Measurements from ENCODE around the gene LIPA.
"Not testable (repeated sequence)": the region's sequence is repeated elsewhere in the genome, so short reads cannot be mapped to it uniquely, and the experiment has no call there.

Gene LIPA

GRCh38 chr10:89207181-89207800, 44.3 kb downstream of the LIPA start, which contains the start of gene CH25H:
Gene CH25H (minus strand): TSS chr10:89207317. CDS start chr10:89207292, 25 bp downstream.
- no peak for DNase-seq

- DNase-seq: no peak
Observed at GRCh38 chr10:89206402-89207180, 45.0 kb downstream of the LIPA start.

- no peak for DNase-seq
Observed at GRCh38 chr10:89204621-89205185, 46.9 kb downstream of the LIPA start.

- no peak for DNase-seq
Observed at GRCh38 chr10:89203237-89203636, 48.3 kb downstream of the LIPA start.

GRCh38 chr10:89202033-89202425, 49.5 kb downstream of the LIPA start:
- DNase-seq: no peak

GRCh38 chr10:89201345-89202032, 50.1 kb downstream of the LIPA start:
- no peak for DNase-seq

GRCh38 chr10:89197473-89197872, 54.1 kb downstream of the LIPA start:
- DNase-seq: no peak

- not testable (repeated sequence) for DNase-seq
Observed at GRCh38 chr10:89191301-89191700, 60.3 kb downstream of the LIPA start.

GRCh38 chr10:89189211-89189734, 62.3 kb downstream of the LIPA start:
- DNase-seq: no peak

- DNase-seq: no peak
Observed at GRCh38 chr10:89185658-89186057, 65.9 kb downstream of the LIPA start.

GRCh38 chr10:89184638-89185037, 66.9 kb downstream of the LIPA start:
- no peak for DNase-seq

GRCh38 chr10:89183571-89183970, 68.0 kb downstream of the LIPA start:
- no peak for DNase-seq

GRCh38 chr10:89182894-89183293, 68.7 kb downstream of the LIPA start:
- DNase-seq: no peak

- no peak for DNase-seq
Observed at GRCh38 chr10:89175816-89176215, 75.8 kb downstream of the LIPA start.

GRCh38 chr10:89173075-89173474, 78.5 kb downstream of the LIPA start:
- DNase-seq: no peak

- DNase-seq: no peak
Observed at GRCh38 chr10:89171996-89172395, 79.6 kb downstream of the LIPA start.

- no peak for DNase-seq
Observed at GRCh38 chr10:89171263-89171872, 80.2 kb downstream of the LIPA start.

- not testable (repeated sequence) for DNase-seq
Observed at GRCh38 chr10:89168354-89168900, 83.1 kb downstream of the LIPA start.

GRCh38 chr10:89167915-89168314, 83.7 kb downstream of the LIPA start:
- no peak for DNase-seq

- no peak for DNase-seq
Observed at GRCh38 chr10:89165923-89166322, 85.7 kb downstream of the LIPA start.

GRCh38 chr10:89164920-89165319, 86.7 kb downstream of the LIPA start:
- no peak for DNase-seq

GRCh38 chr10:89164080-89164479, 87.5 kb downstream of the LIPA start:
- no peak for DNase-seq

Data from NCI-H187 treated with DMSO at 0.1 percent for 48 hours (cell line).